BJ (cell line): ENCODE measurements around the gene PDK3. TPM values are rescaled to one million over a fixed set of nuclear protein-coding genes. Genes with fewer than 3 reads are reported as not detected.

Source experiments
- CTCF ChIA-PET: fragments of 350-600 bp; formaldehyde crosslinking; extraction: SDS; loops from one replicate; lab custom pipeline; 2021; ENCODE audit warnings: antibody characterized with exemption, inconsistent platforms; lab: Yijun Ruan, JAX
- POLR2A ChIA-PET: fragments of 300-600 bp; sonication (Branson Sonifier 250); formaldehyde crosslinking; extraction: SDS; loops from one replicate; lab custom pipeline; 2021; ENCODE audit warnings: antibody characterized with exemption; lab: Charles Lee
- DNase-seq: peaks from one replicate; pipeline ENCODE4 v3.0.0-alpha.2; 2011; ENCODE audit warnings: low read depth
- H3K27me3 ChIP-seq: 2 replicates; pipeline ENCODE4 v1.6.0; 2011; ENCODE audit warnings: low read length; ENCODE audit not compliant: control insufficient read depth, insufficient read depth
- H3K36me3 ChIP-seq: 2 replicates; pipeline ENCODE4 v1.5.1; 2011; ENCODE audit warnings: low read length; ENCODE audit not compliant: control insufficient read depth, insufficient read depth
- H3K4me3 ChIP-seq: 2 replicates; pipeline ENCODE4 v1.5.1; 2011; ENCODE audit warnings: low read depth, mild to moderate bottlenecking, control low read depth, low read length
- CTCF ChIP-seq: IDR thresholded peaks from 2 replicates; pipeline ENCODE4 v1.5.1; 2011; ENCODE audit warnings: low read depth, mild to moderate bottlenecking, control low read depth, inconsistent platforms, low read length, moderate library complexity; ENCODE audit not compliant: insufficient read depth
- polyA plus RNA-seq: library from polyadenylated mRNA; depleted of rRNA; stranded (reverse); fragments of >200 nt; gene quantifications from 2 replicates; pipeline ENCODE4 v1.2.3, GENCODE V29; 2011

Gene PDK3
- polyA plus RNA-seq, 1 experiment, result 2.4 TPM

GRCh38 chrX:24493740-24494581 lies 28.9 kb downstream of the PDK3 start:
- no peak for DNase-seq
- Histone ChIP-seq H3K27me3 (no peaks in the 10 kb centered on the region), H3K36me3 (no peaks in the 10 kb centered on the region), H3K4me3 (no peak overlapping the region)
- POLR2A ChIA-PET, result no interaction called here
- CTCF ChIA-PET, result interaction anchor here (1.0 kb wide), 1 partner anchor 234 kb away, joined by 3 read pairs; no protein-coding TSS in a partner anchor
- TF ChIP-seq CTCF, result no peak

- ChIA-PET POLR2A (no interaction called here), CTCF (interaction anchor here (1.0 kb wide), 1 partner anchor 235 kb away, joined by 3 read pairs; no protein-coding TSS in a partner anchor)
- peak; percentile 46 for DNase-seq
- Histone ChIP-seq H3K4me3 (no peak overlapping the region), H3K27me3 (no peaks in the 10 kb centered on the region), H3K36me3 (no peaks in the 10 kb centered on the region)
- no peak for TF ChIP-seq CTCF
These were observed 29.6 kb downstream of the PDK3 start for GRCh38 chrX:24494647-24495075.

- Histone ChIP-seq H3K4me3 (no peak overlapping the region), H3K36me3 (no peaks in the 10 kb centered on the region), H3K27me3 (no peaks in the 10 kb centered on the region)
- no peak for TF ChIP-seq CTCF
- ChIA-PET CTCF (no interaction called here), POLR2A (no interaction called here)
- DNase-seq, result no peak
These were observed 30.6 kb downstream of the PDK3 start for GRCh38 chrX:24495700-24496099.

GRCh38 chrX:24498181-24498580 lies 33.1 kb downstream of the PDK3 start:
- DNase-seq, result no peak
- POLR2A ChIA-PET, result no interaction called here
- CTCF ChIA-PET, result interaction anchor here (0.5 to 4.2 kb wide), 3 partner anchors 19 to 102 kb away, joined by 3 to 25 read pairs (median 4); no protein-coding TSS in a partner anchor
- TF ChIP-seq CTCF, result no peak
- Histone ChIP-seq H3K27me3 (no peaks in the 10 kb centered on the region), H3K36me3 (no peaks in the 10 kb centered on the region), H3K4me3 (no peak overlapping the region)

GRCh38 chrX:24498975-24499374 lies 33.9 kb downstream of the PDK3 start:
- POLR2A ChIA-PET, result no interaction called here
- DNase-seq, result no peak

More at GRCh38 chrX:24498975-24499374, 33.9 kb downstream of the PDK3 start:
- TF ChIP-seq CTCF, result peak; percentile 41
- Histone ChIP-seq H3K27me3 (no peaks in the 10 kb centered on the region), H3K4me3 (no peak overlapping the region), H3K36me3 (no peaks in the 10 kb centered on the region)
- CTCF ChIA-PET, result interaction anchor here (0.7 to 4.2 kb wide), 5 partner anchors 9 to 103 kb away, joined by 3 to 25 read pairs (median 3); no protein-coding TSS in a partner anchor
